GM12872 (cell line): ENCODE data around the gene ARID1A.

Experiments used
- CTCF ChIP-seq: IDR thresholded peaks from 3 replicates; pipeline ENCODE4 v1.5.1; 2011; ENCODE audit warnings: low read depth, mild to moderate bottlenecking, low read length, moderate library complexity; ENCODE audit not compliant: insufficient read depth

Gene ARID1A

GRCh38 chr1:26717017-26717491 is 21.2 kb downstream of the ARID1A start:
- TF ChIP-seq CTCF, result no peak

- TF ChIP-seq CTCF, result no peak
Measured at GRCh38 chr1:26719205-26719604, 23.4 kb downstream of the ARID1A start.

- no peak for TF ChIP-seq CTCF
Measured at GRCh38 chr1:26721669-26722355, 26.0 kb downstream of the ARID1A start.

GRCh38 chr1:26723013-26723991 is 27.5 kb downstream of the ARID1A start:
- TF ChIP-seq CTCF, result 0 out of 3 replicates have a peak, but pooled peaks have one; percentile 8

GRCh38 chr1:26724118-26724517 is 28.3 kb downstream of the ARID1A start:
- no peak for TF ChIP-seq CTCF

- TF ChIP-seq CTCF, result no peak
Measured at GRCh38 chr1:26724926-26725325, 29.1 kb downstream of the ARID1A start.

GRCh38 chr1:26726784-26727183 is 31.0 kb downstream of the ARID1A start:
- no peak for TF ChIP-seq CTCF
